ENCODE results near the gene PIEZO1. TPM values are rescaled to one million over a fixed set of nuclear protein-coding genes. Genes with fewer than 3 reads are reported as not detected.

The PIEZO1 gene
- total RNA-seq, 1 donor from 2014 or later: 17.8 TPM

- Mint-ChIP-seq H3K9me3 (no peaks in the 10 kb centered on the region), H3K4me3 (no peak overlapping the region)
Measured at GRCh38 chr16:88739139-88739976, 45.7 kb downstream of the PIEZO1 start.

GRCh38 chr16:88738151-88739084 lies 46.6 kb downstream of the PIEZO1 start:
- no peak for TF ChIP-seq CTCF (conservative IDR thresholded peaks at IDR 0.05)

More at GRCh38 chr16:88739139-88739976, 45.7 kb downstream of the PIEZO1 start:
- no peak overlapping the region for H3K27ac Mint-ChIP-seq (ENCODE audit: unreplicated experiment)
- no peaks in the 10 kb centered on the region for H3K4me1 Mint-ChIP-seq
- H3K27me3 Mint-ChIP-seq (ENCODE audit: low read depth): no peaks in the 10 kb centered on the region
- no peak for DNase-seq (ENCODE audit: low read depth, low spot score)
- H3K36me3 Mint-ChIP-seq (ENCODE audit: low read depth): no peaks in the 10 kb centered on the region
- no peak for TF ChIP-seq CTCF (conservative IDR thresholded peaks at IDR 0.05)

GRCh38 chr16:88737298-88738150 lies 47.5 kb downstream of the PIEZO1 start:
- TF ChIP-seq CTCF (conservative IDR thresholded peaks at IDR 0.05): peak; percentile 97
- Mint-ChIP-seq H3K36me3 (ENCODE audit: low read depth) (no peaks in the 10 kb centered on the region), H3K4me3 (no peak overlapping the region), H3K9me3 (no peaks in the 10 kb centered on the region), H3K27me3 (ENCODE audit: low read depth) (no peaks in the 10 kb centered on the region), H3K27ac (ENCODE audit: unreplicated experiment) (no peak overlapping the region), H3K4me1 (no peaks in the 10 kb centered on the region)
- DNase-seq (ENCODE audit: low read depth, low spot score): peak; percentile 57

More at GRCh38 chr16:88738151-88739084, 46.6 kb downstream of the PIEZO1 start:
- DNase-seq (ENCODE audit: low read depth, low spot score): no peak
- H3K27me3 Mint-ChIP-seq (ENCODE audit: low read depth): no peaks in the 10 kb centered on the region
- H3K27ac Mint-ChIP-seq (ENCODE audit: unreplicated experiment): no peak overlapping the region
- no peaks in the 10 kb centered on the region for H3K9me3 Mint-ChIP-seq
- H3K4me1 Mint-ChIP-seq: no peaks in the 10 kb centered on the region
- H3K4me3 Mint-ChIP-seq: no peak overlapping the region
- no peaks in the 10 kb centered on the region for H3K36me3 Mint-ChIP-seq (ENCODE audit: low read depth)

- no peak overlapping the region for H3K27ac Mint-ChIP-seq (ENCODE audit: unreplicated experiment)
- H3K4me3 Mint-ChIP-seq: no peak overlapping the region
- H3K36me3 Mint-ChIP-seq (ENCODE audit: low read depth): no peaks in the 10 kb centered on the region
- no peaks in the 10 kb centered on the region for H3K27me3 Mint-ChIP-seq (ENCODE audit: low read depth)
- no peak for DNase-seq (ENCODE audit: low read depth, low spot score)
- TF ChIP-seq CTCF (conservative IDR thresholded peaks at IDR 0.05): no peak
- H3K9me3 Mint-ChIP-seq: no peaks in the 10 kb centered on the region
- no peaks in the 10 kb centered on the region for H3K4me1 Mint-ChIP-seq
Measured at GRCh38 chr16:88736496-88736895, 48.5 kb downstream of the PIEZO1 start.

GRCh38 chr16:88736088-88736487 lies 48.9 kb downstream of the PIEZO1 start:
- Mint-ChIP-seq H3K4me1 (no peaks in the 10 kb centered on the region), H3K4me3 (no peak overlapping the region), H3K27me3 (ENCODE audit: low read depth) (no peaks in the 10 kb centered on the region), H3K27ac (ENCODE audit: unreplicated experiment) (no peak overlapping the region), H3K36me3 (ENCODE audit: low read depth) (no peaks in the 10 kb centered on the region), H3K9me3 (no peaks in the 10 kb centered on the region)
- no peak for TF ChIP-seq CTCF (conservative IDR thresholded peaks at IDR 0.05)
- no peak for DNase-seq (ENCODE audit: low read depth, low spot score)

Measured in neural crest cell (in vitro differentiated cells).